ENCODE results near the gene PRSS3.

DNA sequence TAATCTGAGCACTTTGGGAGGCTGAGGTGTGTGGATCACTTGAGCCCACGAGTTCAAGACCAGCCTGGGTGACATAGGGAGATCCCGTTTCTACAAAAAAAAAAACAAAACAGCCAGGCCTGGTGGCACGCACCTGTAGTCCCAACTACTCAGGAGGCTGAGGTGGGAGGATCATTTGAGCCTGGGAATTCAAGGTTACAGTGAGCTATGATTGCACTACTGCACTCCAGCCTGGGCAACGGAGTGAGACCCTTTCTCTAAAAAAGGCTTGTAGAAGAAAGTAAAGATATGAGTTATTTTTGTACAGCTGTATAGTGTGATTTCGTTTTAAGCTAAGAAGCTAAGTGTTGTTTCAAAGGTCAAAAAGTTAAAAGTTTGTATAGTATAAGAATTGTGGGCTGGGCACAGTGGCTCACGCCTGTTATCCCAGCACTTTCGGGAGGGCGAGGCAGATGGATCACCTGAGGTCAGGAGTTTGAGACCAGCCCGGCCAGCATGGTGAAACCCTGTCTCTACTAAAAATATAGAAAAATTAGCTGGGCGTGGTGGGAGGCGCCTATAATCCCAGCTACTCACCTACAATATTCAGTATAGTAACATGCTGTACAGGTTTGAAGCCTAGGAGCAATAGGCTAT, 40.4 kb downstream of the PRSS3 start:
- TF ChIP-seq POU2F2 (IDR thresholded peaks at IDR 0.05; ENCODE audit: low read depth, low read length) (no peak), POLR2A (IDR thresholded peaks at IDR 0.05; ENCODE audit: low read depth, low read length) (no peak), POLR2AphosphoS5 (IDR thresholded peaks at IDR 0.05; ENCODE audit: low read depth, low read length) (no peak), PAX5 (IDR thresholded peaks at IDR 0.05; ENCODE audit: insufficient read depth, low read length, severe bottlenecking) (no peak)

Data from GM12891 (cell line).